Measurements from ENCODE around the gene GPR142.

DNA sequence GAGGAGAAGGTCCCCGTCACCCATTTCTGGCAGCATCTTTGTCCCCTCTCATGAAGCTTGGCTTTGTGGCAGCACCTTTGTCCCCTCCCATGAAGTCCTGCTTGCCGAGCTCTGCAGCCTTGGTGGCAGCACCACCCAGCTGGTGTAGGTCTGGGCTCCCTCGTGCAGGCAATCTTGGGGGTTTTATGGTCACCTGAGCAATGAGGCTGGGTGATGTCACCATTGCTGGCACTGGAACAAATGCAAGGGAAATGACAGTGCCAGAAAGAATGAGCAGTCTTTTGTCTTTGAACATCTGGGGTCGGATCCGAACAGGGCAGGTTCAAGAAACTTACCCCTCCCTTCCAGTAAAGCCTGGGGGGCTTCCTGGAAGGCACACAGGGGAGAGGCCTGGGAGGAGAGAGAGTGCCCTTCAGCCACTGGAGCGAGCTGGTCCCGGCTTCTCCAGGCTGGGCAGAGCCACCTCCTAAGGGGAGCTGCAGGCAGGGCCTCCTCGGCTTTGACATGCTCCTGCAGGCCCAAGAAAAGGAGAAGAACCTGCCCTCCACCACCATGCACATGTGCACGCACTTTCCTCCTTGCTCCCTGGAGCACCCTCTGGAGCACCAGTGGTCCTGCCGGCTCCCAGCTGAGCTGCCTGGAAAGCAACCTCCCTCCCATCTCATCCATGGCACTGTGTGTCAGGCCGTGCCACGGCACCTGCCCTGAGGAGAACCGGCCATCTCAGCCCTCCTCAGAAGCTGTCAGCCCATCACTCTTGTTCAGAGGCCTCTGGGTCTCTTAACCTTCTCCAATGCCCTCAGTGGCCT, 21.7 kb upstream of the GPR142 start:
- TF ChIP-seq, protein P1, sequence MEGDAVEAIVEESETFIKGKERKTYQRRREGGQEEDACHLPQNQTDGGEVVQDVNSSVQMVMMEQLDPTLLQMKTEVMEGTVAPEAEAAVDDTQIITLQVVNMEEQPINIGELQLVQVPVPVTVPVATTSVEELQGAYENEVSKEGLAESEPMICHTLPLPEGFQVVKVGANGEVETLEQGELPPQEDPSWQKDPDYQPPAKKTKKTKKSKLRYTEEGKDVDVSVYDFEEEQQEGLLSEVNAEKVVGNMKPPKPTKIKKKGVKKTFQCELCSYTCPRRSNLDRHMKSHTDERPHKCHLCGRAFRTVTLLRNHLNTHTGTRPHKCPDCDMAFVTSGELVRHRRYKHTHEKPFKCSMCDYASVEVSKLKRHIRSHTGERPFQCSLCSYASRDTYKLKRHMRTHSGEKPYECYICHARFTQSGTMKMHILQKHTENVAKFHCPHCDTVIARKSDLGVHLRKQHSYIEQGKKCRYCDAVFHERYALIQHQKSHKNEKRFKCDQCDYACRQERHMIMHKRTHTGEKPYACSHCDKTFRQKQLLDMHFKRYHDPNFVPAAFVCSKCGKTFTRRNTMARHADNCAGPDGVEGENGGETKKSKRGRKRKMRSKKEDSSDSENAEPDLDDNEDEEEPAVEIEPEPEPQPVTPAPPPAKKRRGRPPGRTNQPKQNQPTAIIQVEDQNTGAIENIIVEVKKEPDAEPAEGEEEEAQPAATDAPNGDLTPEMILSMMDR (IDR thresholded peaks at IDR 0.05): no peak
- TF ChIP-seq EP300 (IDR thresholded peaks at IDR 0.05) (no peak), POLR2AphosphoS5 (IDR thresholded peaks at IDR 0.05) (no peak)
